ENCODE measurements around the gene ALX3. TPM values are rescaled to one million over a fixed set of nuclear protein-coding genes. Genes with fewer than 3 reads are reported as not detected.

The ALX3 gene
- total RNA-seq, 2 donors from 2014 or later, result not detected

DNA sequence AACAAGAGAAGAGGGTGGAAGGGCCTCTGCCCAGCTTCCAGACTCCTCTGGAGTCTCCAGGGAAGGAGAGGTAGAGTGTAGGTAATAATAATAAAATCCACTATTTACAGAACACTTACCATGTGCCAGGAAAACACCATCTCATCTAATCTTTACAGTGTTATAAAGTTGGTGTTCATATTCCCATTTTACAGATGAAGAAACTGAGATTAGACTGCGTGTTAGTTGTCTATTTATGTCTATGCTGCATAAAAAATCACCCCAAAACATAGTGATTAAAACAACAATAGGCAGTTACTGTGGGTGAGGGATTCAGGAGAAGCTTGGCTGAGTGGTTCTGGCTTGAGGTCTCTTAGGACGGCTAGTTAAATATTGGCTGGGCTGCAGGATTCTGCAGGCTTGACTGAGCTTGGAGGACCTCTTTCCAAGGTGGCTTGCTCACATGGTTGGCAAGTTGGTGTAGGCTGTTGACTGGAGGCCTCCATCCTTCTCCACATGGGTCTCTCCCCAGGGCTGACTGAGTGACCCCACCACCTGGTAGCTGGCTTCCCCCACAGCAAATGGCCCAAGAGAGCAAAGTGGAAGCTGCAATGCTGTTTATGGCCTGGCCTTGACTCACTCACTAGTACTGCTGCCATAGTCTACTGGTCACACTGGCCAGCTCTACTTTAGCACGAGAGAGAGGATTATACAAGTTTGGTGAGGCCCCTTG, 6.5 kb upstream of the ALX3 start:
- TF ChIP-seq CTCF (conservative IDR thresholded peaks at IDR 0.05), result no peak
- Mint-ChIP-seq H3K4me3 (no peak overlapping the region), H3K27ac (no peak overlapping the region), H3K4me1 (no peaks in the 10 kb centered on the region), H3K27me3 (ENCODE audit: insufficient read depth) (peaks cover 93% of the 10 kb centered on the region), H3K9me3 (no peaks in the 10 kb centered on the region), H3K36me3 (ENCODE audit: low read depth) (no peaks in the 10 kb centered on the region)
- H3K9me3 ChIP-seq (ENCODE audit: control insufficient read depth, low read length), result no peaks in the 10 kb centered on the region
- no peak overlapping the region for H3K27ac ChIP-seq (ENCODE audit: low read depth, low read length)
- H3K4me3 ChIP-seq (ENCODE audit: low read length), result no peak overlapping the region
- peaks cover 94% of the 10 kb centered on the region for H3K27me3 ChIP-seq (ENCODE audit: control insufficient read depth, insufficient read depth, low read length, poor library complexity, severe bottlenecking)
- no peaks in the 10 kb centered on the region for H3K4me1 ChIP-seq (ENCODE audit: control insufficient read depth, insufficient read depth, low read length)
- no peak for DNase-seq
- H3K36me3 ChIP-seq (ENCODE audit: control insufficient read depth, insufficient read depth, low read length), result no peaks in the 10 kb centered on the region
- 91% methylated on average over 3 of the region's 3 CpGs; no CpG with 5 or more reads in 1 of the 2 experiments for whole genome bisulfite sequencing, 2 experiments (ENCODE audit: insufficient coverage in 1 of 2, insufficient read length in 1 of 2)
- no peak overlapping the region for H3K9ac ChIP-seq (ENCODE audit: extremely low read depth, low read length, poor library complexity, severe bottlenecking)

DNA sequence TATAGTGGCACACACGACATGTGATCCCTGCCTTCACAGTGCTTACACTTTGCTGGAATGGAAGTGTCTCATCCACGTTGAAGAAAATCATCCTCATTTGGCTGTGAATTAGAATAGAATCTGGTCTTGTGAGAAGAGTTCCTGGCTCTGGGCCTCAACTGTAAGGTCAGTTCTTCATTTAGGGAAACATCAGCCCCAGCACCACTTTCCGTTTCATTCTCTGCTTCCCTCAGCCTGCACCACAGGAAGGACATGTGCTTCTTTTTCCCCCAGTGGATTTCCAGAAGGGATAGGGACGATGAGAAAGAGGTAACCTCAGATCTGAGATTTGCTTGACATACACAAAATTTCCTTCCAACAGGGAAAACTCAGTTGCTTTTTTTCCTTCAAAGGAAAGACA, 3.7 kb upstream of the ALX3 start:
- no peak overlapping the region for H3K4me3 ChIP-seq (ENCODE audit: low read length)
- H3K4me1 ChIP-seq (ENCODE audit: control insufficient read depth, insufficient read depth, low read length), result no peaks in the 10 kb centered on the region
- peaks cover 1% of the 10 kb centered on the region for H3K4me1 Mint-ChIP-seq
- no peaks in the 10 kb centered on the region for H3K36me3 ChIP-seq (ENCODE audit: control insufficient read depth, insufficient read depth, low read length)
- WGBS, 2 experiments (ENCODE audit: insufficient coverage in 1 of 2, insufficient read length in 1 of 2), result 68 to 78% methylated on average over 4 of the region's 4 CpGs
- no peak overlapping the region for H3K9ac ChIP-seq (ENCODE audit: extremely low read depth, low read length, poor library complexity, severe bottlenecking)
- no peak for TF ChIP-seq CTCF (conservative IDR thresholded peaks at IDR 0.05)
- H3K27ac Mint-ChIP-seq, result no peak overlapping the region
- H3K27ac ChIP-seq (ENCODE audit: low read depth, low read length), result no peak overlapping the region
- peaks cover 91% of the 10 kb centered on the region for H3K27me3 Mint-ChIP-seq (ENCODE audit: insufficient read depth)
- H3K9me3 ChIP-seq (ENCODE audit: control insufficient read depth, low read length), result no peaks in the 10 kb centered on the region
- peaks cover 98% of the 10 kb centered on the region for H3K27me3 ChIP-seq (ENCODE audit: control insufficient read depth, insufficient read depth, low read length, poor library complexity, severe bottlenecking)
- H3K9me3 Mint-ChIP-seq, result no peaks in the 10 kb centered on the region
- no peak overlapping the region for H3K4me3 Mint-ChIP-seq
- no peak for DNase-seq
- H3K36me3 Mint-ChIP-seq (ENCODE audit: low read depth), result no peaks in the 10 kb centered on the region

DNA sequence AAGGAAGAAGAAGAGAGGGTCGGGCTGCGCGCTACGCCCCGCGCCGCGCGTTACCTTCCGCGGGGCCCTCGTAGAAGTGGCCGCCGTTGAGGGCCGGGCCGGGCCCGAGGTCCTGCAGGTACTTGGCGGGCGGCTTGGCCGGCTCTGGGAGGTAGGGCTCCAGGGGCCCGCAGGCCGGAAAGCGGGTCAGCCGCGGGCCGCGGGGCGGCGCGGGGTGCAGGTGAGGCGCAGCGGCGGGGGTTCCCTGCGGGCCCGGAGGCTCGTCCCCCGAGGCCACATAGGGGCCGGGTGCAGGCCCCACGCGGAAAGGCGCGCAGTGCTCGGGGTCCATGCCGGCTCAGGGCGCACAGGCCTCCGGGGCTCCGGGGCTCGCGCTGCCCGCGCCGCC, 196 bp downstream of the ALX3 start:
- H3K4me3 Mint-ChIP-seq, result peak overlapping the region; percentile 47
- no peak for TF ChIP-seq CTCF (conservative IDR thresholded peaks at IDR 0.05)
- no peaks in the 10 kb centered on the region for H3K9me3 ChIP-seq (ENCODE audit: control insufficient read depth, low read length)
- H3K4me3 ChIP-seq (ENCODE audit: low read length), result no peak overlapping the region
- peak; percentile 70 for DNase-seq
- no peak overlapping the region for H3K9ac ChIP-seq (ENCODE audit: extremely low read depth, low read length, poor library complexity, severe bottlenecking)
- no peaks in the 10 kb centered on the region for H3K36me3 ChIP-seq (ENCODE audit: control insufficient read depth, insufficient read depth, low read length)
- H3K27ac Mint-ChIP-seq, result no peak overlapping the region
- H3K4me1 Mint-ChIP-seq, result peaks cover 9% of the 10 kb centered on the region
- H3K4me1 ChIP-seq (ENCODE audit: control insufficient read depth, insufficient read depth, low read length), result no peaks in the 10 kb centered on the region
- peaks cover 94% of the 10 kb centered on the region for H3K27me3 Mint-ChIP-seq (ENCODE audit: insufficient read depth)
- peaks cover 98% of the 10 kb centered on the region for H3K27me3 ChIP-seq (ENCODE audit: control insufficient read depth, insufficient read depth, low read length, poor library complexity, severe bottlenecking)
- WGBS, 2 experiments (ENCODE audit: insufficient coverage in 1 of 2, insufficient read length in 1 of 2), result 4 to 7% methylated on average over 16 to 52 of the region's 52 CpGs
- no peaks in the 10 kb centered on the region for H3K36me3 Mint-ChIP-seq (ENCODE audit: low read depth)
- no peaks in the 10 kb centered on the region for H3K9me3 Mint-ChIP-seq
- no peak overlapping the region for H3K27ac ChIP-seq (ENCODE audit: low read depth, low read length)

Measured in endodermal cell (in vitro differentiated cells).